ENCODE measurements around the gene TXNRD1. TPM values are rescaled to one million over a fixed set of nuclear protein-coding genes. Genes with fewer than 3 reads are reported as not detected.
A peak's percentile ranks its signal among the peaks of the same experiment; 100 is the strongest.

TXNRD1 gene
- total and polyA plus RNA-seq, 2 of the 8 experiments (the other 6 are each of a cell fraction or from before 2014, with no cell fraction given): 56.8 to 127 TPM

DNA sequence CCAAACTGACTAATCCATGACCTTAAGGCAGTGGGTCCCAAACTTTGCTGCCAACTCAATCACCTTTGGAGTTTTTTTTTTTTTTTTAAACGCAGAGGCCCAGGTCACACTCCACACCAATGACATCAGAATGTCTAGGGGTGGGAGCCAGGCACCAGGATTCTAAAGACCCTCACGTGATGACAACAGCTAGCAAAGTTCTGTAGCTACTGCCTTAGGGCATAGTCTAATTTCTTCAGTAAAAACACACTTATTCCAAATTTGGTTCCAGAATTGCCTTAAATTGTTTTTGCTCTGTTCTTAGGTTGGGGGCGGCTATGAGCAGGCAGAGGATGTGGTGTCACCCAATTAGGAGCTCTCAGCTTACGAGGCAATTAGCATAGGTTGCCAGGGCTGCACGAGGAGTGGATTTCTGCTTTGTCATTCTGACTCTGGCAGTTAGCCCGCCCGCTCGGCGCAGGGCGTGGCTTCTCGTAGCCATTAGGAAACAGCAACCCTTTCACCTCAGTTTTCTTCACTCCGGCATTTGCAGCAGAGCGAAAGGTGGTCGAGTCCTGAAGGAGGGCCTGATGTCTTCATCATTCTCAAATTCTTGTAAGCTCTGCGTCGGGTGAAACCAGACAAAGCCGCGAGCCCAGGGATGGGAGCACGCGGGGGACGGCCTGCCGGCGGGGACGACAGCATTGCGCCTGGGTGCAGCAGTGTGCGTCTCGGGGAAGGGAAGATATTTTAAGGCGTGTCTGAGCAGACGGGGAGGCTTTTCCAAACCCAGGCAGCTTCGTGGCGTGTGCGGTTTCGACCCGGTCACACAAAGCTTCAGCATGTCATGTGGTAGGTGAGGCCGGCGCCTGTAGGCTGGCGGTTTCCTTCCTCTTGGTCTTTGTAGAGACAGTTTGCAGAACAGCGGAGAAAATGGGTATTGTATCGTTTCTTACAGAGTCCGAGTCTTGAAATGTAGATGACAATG lies 71.2 kb downstream of the TXNRD1 start:
- H3K9ac ChIP-seq (replicated peaks in 1 of 4; ENCODE audit: extremely low read depth in 1 of 4, low read depth in 3 of 4, low read length in 3 of 4): peak overlapping the region; percentile 77 to 95 (median 93)
- no peaks in the 10 kb centered on the region for H3K79me1 ChIP-seq (ENCODE audit: low read depth, low read length)
- peaks cover 0 to under 1% (median 0%) of the 10 kb centered on the region in 4 experiments; a peak in 1 of 8 replicates for H3K36me3 ChIP-seq (ENCODE audit: control insufficient read depth in 2 of 4, insufficient read depth in 4 of 4, low read length in 3 of 4)
- peak; percentile 87 to 90 for DNase-seq (ENCODE audit: low read depth in 1 of 2, low spot score in 2 of 2)
- H2BK20ac ChIP-seq (ENCODE audit: low read length): no peak overlapping the region
- peak overlapping the region; percentile 75 to 98 (median 90) for H3K4me3 ChIP-seq (ENCODE audit: extremely low read depth in 1 of 4, insufficient read depth in 2 of 4, low read depth in 3 of 4, low read length in 4 of 4)
- H3K23me2 ChIP-seq (ENCODE audit: low read depth, low read length): peaks cover 3% of the 10 kb centered on the region
- WGBS, 2 experiments (ENCODE audit: extremely low coverage in 1 of 2, insufficient coverage in 1 of 2, insufficient read length in 1 of 2, insufficient replicate concordance in 2 of 2, low coverage in 1 of 2, low lambda C conversion rate in 2 of 2, missing lambda C conversion rate in 1 of 2): 1% methylated on average over 40 of the region's 40 CpGs; no CpG with 5 or more reads in 1 of the 2 experiments
- peak overlapping the region; percentile 87 to 91 for H3K4me2 ChIP-seq (ENCODE audit: insufficient read depth in 1 of 2, low read depth in 2 of 2, low read length in 2 of 2)
- H2BK12ac ChIP-seq (ENCODE audit: low read depth, low read length): peak overlapping the region; percentile 72; the same call in 1 of the 2 replicates
- H2BK5ac ChIP-seq (ENCODE audit: low read depth, low read length): peak overlapping the region; percentile 90
- H2BK120ac ChIP-seq (replicated peaks; ENCODE audit: low read depth, low read length): no peak overlapping the region
- H4K5ac ChIP-seq (ENCODE audit: insufficient read length, low read depth, low read length): peak overlapping the region; percentile 64
- H3K79me2 ChIP-seq (ENCODE audit: control insufficient read depth in 1 of 2, insufficient read depth in 2 of 2, low read length in 2 of 2): peaks cover 0 to 40% of the 10 kb centered on the region in 2 experiments
- peak overlapping the region; percentile 32; the same call in 1 of the 2 replicates for H2BK15ac ChIP-seq (ENCODE audit: low read length)
- H2AK5ac ChIP-seq (ENCODE audit: low read depth, low read length): peak overlapping the region; percentile 43; the same call in 1 of the 2 replicates
- H3K56ac ChIP-seq (replicated peaks; ENCODE audit: insufficient read length, low read depth, low read length): peak overlapping the region; percentile 84
- H3K27me3 ChIP-seq (replicated peaks in 1 of 4; ENCODE audit: control insufficient read depth in 3 of 4, extremely low read depth in 1 of 4, insufficient read depth in 3 of 4, low read length in 3 of 4): no peaks in the 10 kb centered on the region
- 0 out of 2 replicates have a peak overlapping the region, but pooled peaks have one; percentile 22 for H2AFZ ChIP-seq (ENCODE audit: low read length)
- H3K23ac ChIP-seq (ENCODE audit: insufficient read length): no peak overlapping the region
- peaks cover 3 to 14% (median 4%) of the 10 kb centered on the region in 4 experiments; a peak in 6 of 7 replicates for H3K4me1 ChIP-seq (replicated peaks in 1 of 4; ENCODE audit: control insufficient read depth in 3 of 4, insufficient read depth in 4 of 4, low read length in 3 of 4)
- no peaks in the 10 kb centered on the region for H3K9me3 ChIP-seq (ENCODE audit: insufficient read depth in 2 of 2, low read depth in 1 of 2, low read length in 1 of 2)
- peak overlapping the region; percentile 91 for H3K27ac ChIP-seq (ENCODE audit: low read depth, low read length)
- H4K91ac ChIP-seq (replicated peaks; ENCODE audit: insufficient read length, low read length): peak overlapping the region; percentile 29
- peak overlapping the region; percentile 93; the same call in 1 of the 2 replicates for H4K8ac ChIP-seq (ENCODE audit: extremely low read depth, insufficient read depth, low read length)
- H3K14ac ChIP-seq (ENCODE audit: insufficient read length): no peak overlapping the region
- peak; percentile 63 for FAIRE-seq
- H3K4ac ChIP-seq (replicated peaks; ENCODE audit: insufficient read length, low read depth, low read length): no peak overlapping the region
- POLR2A ChIA-PET (ENCODE audit: partially characterized antibody): interaction anchor here (0.6 to 5.5 kb wide), 31 partner anchors 9 to 701 kb away, joined by 3 to 61 read pairs (median 3); partner anchors contain the start of genes EID3, NFYB and TXNRD1
- H4K20me1 ChIP-seq (replicated peaks in 1 of 2; ENCODE audit: control insufficient read depth in 1 of 2, insufficient read depth in 2 of 2, low read length in 2 of 2): peaks cover 0 to 2% of the 10 kb centered on the region in 2 experiments
- CTCF ChIA-PET (ENCODE audit: partially characterized antibody): interaction anchor here (0.6 to 9.9 kb wide), 14 partner anchors 9 to 1110 kb away, joined by 3 to 75 read pairs (median 4); no protein-coding TSS in a partner anchor
- peak overlapping the region; percentile 80 for H3K18ac ChIP-seq (ENCODE audit: extremely low read depth, low read length)
- TF ChIP-seq SP4 (IDR thresholded peaks at IDR 0.05; ENCODE audit: low read length): peak; percentile 62; the same call in 1 of the 2 replicates
- peak; percentile 80 for TF ChIP-seq SAP30 (IDR thresholded peaks at IDR 0.05; ENCODE audit: insufficient read depth, insufficient replicate concordance, low read length)
- no peak for TF ChIP-seq POU5F1 (IDR thresholded peaks at IDR 0.05; ENCODE audit: low read depth, low read length)
- peak; percentile 93 for TF ChIP-seq TBP (IDR thresholded peaks at IDR 0.05; ENCODE audit: low read depth, low read length)
- TF ChIP-seq HDAC6 (IDR thresholded peaks at IDR 0.05; ENCODE audit: low read depth, low read length): no peak
- peak; percentile 85 for TF ChIP-seq PHF8 (conservative IDR thresholded peaks at IDR 0.05; ENCODE audit: low read depth, low read length)
- peak; percentile 30; the same call in 1 of the 2 replicates for TF ChIP-seq JUND (IDR thresholded peaks at IDR 0.05; ENCODE audit: low read length)
- TF ChIP-seq SP1 (IDR thresholded peaks at IDR 0.05; ENCODE audit: low read depth, low read length): peak; percentile 71
- peak; percentile 96 for TF ChIP-seq POLR2AphosphoS5 (IDR thresholded peaks at IDR 0.05; ENCODE audit: low read depth, low read length)
- TF ChIP-seq, protein P1, sequence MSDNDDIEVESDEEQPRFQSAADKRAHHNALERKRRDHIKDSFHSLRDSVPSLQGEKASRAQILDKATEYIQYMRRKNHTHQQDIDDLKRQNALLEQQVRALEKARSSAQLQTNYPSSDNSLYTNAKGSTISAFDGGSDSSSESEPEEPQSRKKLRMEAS (IDR thresholded peaks at IDR 0.05): peak; percentile 80

Data from H1 (cell line).